K562 (cell line): Measurements from ENCODE around the gene SEC61G. TPM values are rescaled to one million over a fixed set of nuclear protein-coding genes. Genes with fewer than 3 reads are reported as not detected.

ENCODE experiments used
- CXXC5 ChIP-seq: fragments of 250-450 bp; sonication (Bioruptor Pico); IDR thresholded peaks from 2 replicates; pipeline ENCODE4 v1.8.0; 2022; ENCODE audit warnings: inconsistent platforms, mild to moderate bottlenecking, moderate library complexity
- E2F3 ChIP-seq: fragments of 250-450 bp; sonication (Bioruptor Pico); IDR thresholded peaks from 2 replicates; pipeline ENCODE4 v1.4.0; 2020; ENCODE audit warnings: mild to moderate bottlenecking
- HMGN3 ChIP-seq: IDR thresholded peaks from 2 replicates; pipeline ENCODE4 v1.6.1; 2011; ENCODE audit warnings: borderline replicate concordance, low read depth, mild to moderate bottlenecking, mixed read lengths, low read length; ENCODE audit not compliant: insufficient read length; ENCODE audit errors: extremely low read depth
- ILK ChIP-seq: fragments of 450-650 bp; IDR thresholded peaks from 2 replicates; pipeline ENCODE4 v1.6.1; 2016; ENCODE audit warnings: missing genetic modification characterization, low read depth, mild to moderate bottlenecking, missing compliant biosample characterization, moderate library complexity, borderline replicate concordance
- MAFG ChIP-seq: fragments of 450-650 bp; conservative IDR thresholded peaks from 2 replicates; pipeline ENCODE4 v1.6.1; 2016; ENCODE audit warnings: missing genetic modification characterization, missing compliant biosample characterization
- MGA ChIP-seq: fragments of 450-650 bp; IDR thresholded peaks from 2 replicates; pipeline ENCODE4 v1.6.1; 2016; ENCODE audit warnings: mild to moderate bottlenecking, moderate library complexity
- PHF21A ChIP-seq: fragments of 450-650 bp; IDR thresholded peaks from 2 replicates; pipeline ENCODE4 v1.6.1; 2017; ENCODE audit warnings: low read depth, borderline replicate concordance
- SMC3 ChIP-seq: conservative IDR thresholded peaks from 2 replicates; pipeline ENCODE4 v1.6.1; 2011; ENCODE audit warnings: low read depth, low read length, improper control_type of control experiment; ENCODE audit not compliant: insufficient read depth
- TFAP4 ChIP-seq: sonication (generic); formaldehyde crosslinking; IDR thresholded peaks from 2 replicates; pipeline ENCODE4 v1.8.0; 2022; ENCODE audit warnings: missing genetic modification reagents, mild to moderate bottlenecking, moderate library complexity, borderline replicate concordance
- ZNF561 ChIP-seq: fragments of 450-650 bp; formaldehyde crosslinking; conservative IDR thresholded peaks from 2 replicates; pipeline ENCODE4 v1.4.0; 2020; ENCODE audit warnings: mild to moderate bottlenecking, moderate library complexity
- polyA plus RNA-seq, 8 experiments: library from polyadenylated mRNA; depleted of rRNA in 4 of 8; stranded (reverse) in 5 of 8; unstranded in 3 of 8; fragments of >200 nt; fragmentation: Nextera tagmentation in 2 of 8; fragmentation: Illumina TruSeq in 1 of 8; extraction: Ambion mirVana in 2 of 8; extraction: Trizol in 1 of 8; gene quantifications; 2 replicates each; pipeline versions ENCODE4 v1.2.1 to v1.2.3, GENCODE V29; 2011 to 2014; ENCODE audit warnings: inconsistent platforms in 1 of 8, missing spikeins in 1 of 8
- total RNA-seq, 7 experiments: library from RNA; depleted of rRNA in 6 of 7; stranded (reverse); fragments of >200 nt in 6 of 7; fragmentation: Illumina TruSeq in 2 of 7; extraction: Trizol in 2 of 7; gene quantifications; 2 replicates each; pipeline versions ENCODE4 v1.2.1 to v1.2.3, GENCODE V29; 2011 to 2021; ENCODE audit warnings: low replicate concordance in 1 of 7

The SEC61G gene
- total and polyA plus RNA-seq, 9 of the 15 experiments (the other 6 are each of a cell fraction or from before 2014, with no cell fraction given): 138 to 565 (median 223) TPM

GRCh38 chr7:54773472-54774399 is 14.7 kb upstream of the SEC61G start (continued):
- TF ChIP-seq MGA: peak; percentile 94
- peak; percentile 70 for TF ChIP-seq CXXC5 (CRISPR knock-in tag)
- peak; percentile 85; the same call in 1 of the 2 replicates for TF ChIP-seq E2F3 (CRISPR knock-in tag)
- peak; percentile 27; the same call in 1 of the 2 replicates for TF ChIP-seq TFAP4 (CRISPR knock-in tag)
- no peak for TF ChIP-seq MAFG
- TF ChIP-seq HMGN3: no peak
- no peak for TF ChIP-seq ILK
- peak; percentile 75 for TF ChIP-seq SMC3
- TF ChIP-seq ZNF561 (CRISPR knock-in tag): no peak
- no peak for TF ChIP-seq PHF21A
